ENCODE measurements around the gene OR10G7. TPM values are rescaled to one million over a fixed set of nuclear protein-coding genes. Genes with fewer than 3 reads are reported as not detected.

The OR10G7 gene, protein sequence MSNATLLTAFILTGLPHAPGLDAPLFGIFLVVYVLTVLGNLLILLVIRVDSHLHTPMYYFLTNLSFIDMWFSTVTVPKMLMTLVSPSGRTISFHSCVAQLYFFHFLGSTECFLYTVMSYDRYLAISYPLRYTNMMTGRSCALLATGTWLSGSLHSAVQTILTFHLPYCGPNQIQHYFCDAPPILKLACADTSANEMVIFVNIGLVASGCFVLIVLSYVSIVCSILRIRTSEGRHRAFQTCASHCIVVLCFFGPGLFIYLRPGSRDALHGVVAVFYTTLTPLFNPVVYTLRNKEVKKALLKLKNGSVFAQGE
- not detected for polyA plus RNA-seq (2013, experiment 1 of 2; ENCODE audit: insufficient read length)
- not detected for polyA plus RNA-seq (2013, experiment 2 of 2; ENCODE audit: insufficient read length)

DNA sequence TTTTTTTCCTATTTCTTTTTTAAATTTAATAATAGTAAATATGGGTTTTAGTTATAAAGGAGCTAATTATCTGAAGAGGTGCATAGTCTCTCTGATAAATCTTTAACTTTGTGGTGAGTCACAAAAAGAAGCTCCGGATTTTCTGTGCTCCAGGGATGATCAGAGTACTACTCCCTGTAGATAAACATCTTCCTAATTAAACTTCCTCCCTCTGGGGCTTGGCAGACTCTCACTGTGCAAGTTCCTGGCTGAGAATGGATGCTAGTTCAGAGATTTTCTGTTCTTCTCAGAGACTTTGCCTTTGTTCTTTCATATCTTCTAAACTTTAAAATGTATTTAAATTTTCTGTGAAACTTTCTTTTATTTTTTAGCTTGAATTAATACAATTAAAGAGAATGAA is at the start of gene OR10G7:
OR10G7 (minus strand) TSS at position 72 of the 400 bp plus-strand sequence. CDS start 2,324 bp downstream, outside the sequence.
- no peak for DNase-seq

DNA sequence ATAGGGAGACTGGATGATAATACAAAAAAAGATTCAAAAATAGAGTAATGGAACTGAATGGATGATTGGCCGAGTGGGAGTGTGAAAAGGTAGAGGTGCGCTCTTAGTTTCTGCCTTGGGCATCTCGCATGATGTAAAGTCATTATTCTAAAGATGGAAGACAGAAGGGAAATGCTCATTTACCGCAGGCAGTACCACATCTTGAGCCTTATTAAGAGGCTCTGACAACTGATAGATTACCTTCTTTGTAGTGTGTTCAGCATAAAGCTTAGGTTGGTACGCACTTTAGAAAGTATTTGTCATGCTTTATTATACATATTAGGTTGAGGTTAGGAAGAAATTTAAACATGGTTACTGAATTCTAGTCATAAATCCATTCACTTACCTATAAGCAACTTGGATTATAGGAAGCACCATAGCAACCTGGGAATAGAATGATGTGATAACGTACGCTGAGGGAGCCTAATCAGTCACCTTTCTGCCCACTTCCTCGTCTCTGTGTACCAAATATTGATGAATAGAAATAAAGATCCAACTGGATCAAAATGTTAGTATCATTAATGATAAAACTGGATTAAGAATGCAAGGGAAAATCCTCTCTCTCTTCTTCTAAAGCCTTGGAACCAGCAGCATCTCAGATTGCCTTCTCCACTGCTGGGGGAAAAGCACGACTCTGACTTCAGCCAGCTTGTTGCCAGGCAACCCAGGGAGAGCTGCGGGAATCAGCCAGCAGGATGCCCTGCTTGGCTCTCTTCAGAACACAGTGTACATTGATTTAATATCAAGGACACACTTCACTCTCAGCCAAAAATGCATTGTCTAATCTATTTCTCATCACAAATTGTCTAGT is 45.1 kb upstream of the OR10G7 start:
- no peak for DNase-seq

DNA sequence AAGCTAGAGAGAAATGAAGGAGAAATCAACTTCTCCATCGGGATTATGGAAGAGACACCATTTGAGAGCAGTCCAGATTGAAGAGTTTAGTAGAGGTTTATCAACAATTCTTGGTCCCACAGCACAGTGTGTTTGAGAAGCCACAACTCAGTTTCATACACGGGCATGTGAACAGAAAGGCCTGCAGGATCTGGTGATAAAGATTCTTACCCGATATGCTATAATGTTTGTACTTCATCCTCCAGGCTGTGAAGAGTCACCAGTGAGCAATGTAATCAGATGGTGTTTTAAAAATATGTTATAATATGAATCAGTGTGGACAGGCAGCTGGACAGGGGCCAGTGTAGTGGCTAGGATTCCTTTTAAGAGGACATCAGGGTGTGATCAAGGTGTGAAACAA is 44.5 kb upstream of the OR10G7 start:
- DNase-seq: no peak

DNA sequence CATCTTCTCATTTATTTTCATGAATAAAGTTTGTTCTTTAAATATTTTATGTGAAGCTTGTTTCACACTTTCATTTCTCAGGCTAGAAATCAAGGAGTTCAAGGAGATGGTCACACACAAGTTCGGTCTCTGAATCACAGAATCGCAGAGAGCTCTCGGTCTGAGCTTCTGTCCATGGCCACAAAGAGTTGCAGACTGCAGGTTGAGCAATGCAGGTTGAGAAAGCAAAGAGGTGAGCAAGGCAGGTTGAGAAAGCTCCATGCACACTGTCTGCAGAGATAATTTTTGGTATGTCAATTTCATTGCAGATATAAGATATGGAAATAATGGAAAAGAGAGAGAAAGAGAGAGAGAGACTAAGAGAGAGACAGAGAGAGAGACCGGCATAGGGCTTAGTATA is 41.2 kb upstream of the OR10G7 start:
- no peak for DNase-seq

DNA sequence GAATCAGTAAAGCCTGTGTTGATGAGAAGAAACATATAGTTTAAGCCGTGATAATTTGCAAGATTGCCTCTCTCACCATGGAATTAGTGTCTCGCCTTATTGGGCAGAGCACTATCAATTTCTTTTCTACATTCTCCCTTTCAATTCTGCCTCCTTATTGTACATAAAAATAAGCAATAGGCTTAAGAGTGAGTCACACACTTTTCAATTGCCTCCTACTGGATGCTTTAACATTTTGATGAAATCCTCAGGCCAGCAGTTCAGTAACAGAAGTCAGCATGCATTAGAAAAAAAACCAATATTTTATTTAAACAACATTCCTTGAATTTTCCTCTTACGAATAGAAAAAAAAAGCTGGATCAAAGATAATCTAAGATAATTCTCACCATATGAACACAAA is 40.4 kb upstream of the OR10G7 start:
- no peak for DNase-seq

DNA sequence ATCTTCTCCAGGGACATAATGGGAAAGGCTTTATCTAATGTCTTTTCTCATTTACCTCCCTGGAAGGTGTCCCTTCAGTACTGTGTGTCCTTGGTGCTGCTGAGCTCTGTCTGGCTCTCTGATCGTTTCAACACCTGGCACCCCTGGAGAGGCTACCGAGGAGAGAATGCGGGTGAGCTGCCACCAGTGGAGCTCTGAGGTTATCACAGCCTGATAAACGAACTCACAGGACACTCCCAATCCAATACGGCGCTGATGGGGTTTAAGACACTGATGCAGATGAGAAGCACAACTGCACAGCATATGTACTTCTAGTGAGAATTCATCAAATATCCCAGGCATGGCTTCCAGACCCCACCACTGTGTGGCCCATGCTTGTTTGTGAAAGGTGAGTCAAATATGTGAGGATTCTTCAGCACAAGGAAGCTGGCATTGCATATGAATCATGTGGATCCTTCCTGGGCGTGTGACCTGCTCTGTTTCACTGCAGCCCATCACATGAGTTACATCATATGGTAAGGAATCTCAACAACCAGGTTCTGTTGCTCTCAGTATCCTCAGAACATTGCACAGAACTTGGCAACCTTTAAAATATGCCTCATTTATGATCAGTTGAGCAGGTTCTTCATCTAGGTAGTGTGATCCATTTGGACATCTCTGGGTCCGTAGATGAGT is 39.3 kb upstream of the OR10G7 start:
- no peak for DNase-seq

DNA sequence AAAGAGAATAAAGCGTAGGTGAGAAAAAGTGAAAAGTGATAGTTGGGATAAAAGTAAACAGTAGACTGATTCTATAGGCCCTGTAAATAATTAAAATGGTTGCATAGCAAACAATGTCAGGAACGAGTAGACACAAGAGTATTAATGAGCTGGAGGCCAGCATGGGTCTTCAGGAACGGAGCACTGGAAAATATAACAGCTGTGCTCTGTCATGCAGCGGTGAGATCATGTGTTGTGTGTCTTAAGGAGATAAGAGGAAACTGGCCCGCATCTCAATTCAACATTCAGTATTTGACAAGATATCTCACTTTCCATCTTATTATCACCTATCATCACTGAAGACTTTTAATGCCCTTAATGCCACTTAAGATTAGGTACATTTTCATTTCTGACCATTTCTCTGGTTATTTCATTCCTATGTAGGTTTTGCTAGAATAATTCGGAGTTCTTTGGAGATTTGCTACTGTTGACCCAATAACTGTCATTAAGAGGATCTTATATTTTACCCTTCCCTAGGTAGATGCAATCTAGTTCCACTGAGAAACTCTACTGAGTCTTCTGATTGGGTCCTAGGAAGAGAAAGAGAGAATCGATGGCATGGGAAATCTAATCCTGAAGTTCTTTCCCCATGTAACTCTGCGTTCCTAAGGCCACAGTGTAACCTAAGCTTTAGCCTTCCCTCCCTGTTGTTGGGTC is 38.7 kb upstream of the OR10G7 start:
- no peak for DNase-seq

DNA sequence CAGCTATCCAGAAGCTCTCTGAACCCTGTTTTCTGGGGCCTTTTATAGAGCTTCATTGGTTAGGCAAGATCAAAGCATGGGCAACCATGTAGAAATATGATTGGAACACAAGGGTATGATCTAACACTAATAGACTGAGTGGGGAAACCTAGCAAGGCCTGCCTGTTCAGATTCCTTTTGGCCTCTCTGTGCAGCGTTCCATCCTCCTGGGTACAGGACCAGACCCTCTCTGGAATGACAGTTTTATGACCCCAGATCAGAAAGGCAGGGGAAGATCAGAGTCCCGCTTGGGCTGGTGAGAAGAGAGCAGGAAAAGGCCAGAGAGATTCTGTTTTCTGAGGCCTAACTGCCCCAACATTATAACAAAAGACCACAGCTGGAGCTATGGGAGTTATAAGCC is 37.5 kb upstream of the OR10G7 start:
- DNase-seq: no peak

DNA sequence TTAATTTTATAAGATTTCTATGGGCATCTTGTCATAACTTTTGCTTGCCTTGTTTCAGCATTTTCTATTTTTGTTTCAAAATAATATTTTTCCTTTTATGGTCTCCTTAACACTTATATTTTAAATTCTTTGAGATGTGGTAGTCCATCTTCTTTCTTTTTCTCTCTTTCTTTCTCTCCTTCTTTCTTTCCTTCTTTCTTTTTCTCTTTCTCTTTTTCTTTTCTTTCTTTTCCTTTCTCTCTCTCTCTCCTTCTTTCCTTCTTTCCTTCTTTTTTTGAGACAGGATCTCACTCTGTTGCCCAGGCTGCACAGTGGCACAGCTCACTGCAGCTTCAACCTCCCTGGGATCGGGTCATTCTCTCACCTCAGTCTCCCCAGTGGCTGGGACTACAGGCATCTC is 36.1 kb upstream of the OR10G7 start:
- no peak for DNase-seq

DNA sequence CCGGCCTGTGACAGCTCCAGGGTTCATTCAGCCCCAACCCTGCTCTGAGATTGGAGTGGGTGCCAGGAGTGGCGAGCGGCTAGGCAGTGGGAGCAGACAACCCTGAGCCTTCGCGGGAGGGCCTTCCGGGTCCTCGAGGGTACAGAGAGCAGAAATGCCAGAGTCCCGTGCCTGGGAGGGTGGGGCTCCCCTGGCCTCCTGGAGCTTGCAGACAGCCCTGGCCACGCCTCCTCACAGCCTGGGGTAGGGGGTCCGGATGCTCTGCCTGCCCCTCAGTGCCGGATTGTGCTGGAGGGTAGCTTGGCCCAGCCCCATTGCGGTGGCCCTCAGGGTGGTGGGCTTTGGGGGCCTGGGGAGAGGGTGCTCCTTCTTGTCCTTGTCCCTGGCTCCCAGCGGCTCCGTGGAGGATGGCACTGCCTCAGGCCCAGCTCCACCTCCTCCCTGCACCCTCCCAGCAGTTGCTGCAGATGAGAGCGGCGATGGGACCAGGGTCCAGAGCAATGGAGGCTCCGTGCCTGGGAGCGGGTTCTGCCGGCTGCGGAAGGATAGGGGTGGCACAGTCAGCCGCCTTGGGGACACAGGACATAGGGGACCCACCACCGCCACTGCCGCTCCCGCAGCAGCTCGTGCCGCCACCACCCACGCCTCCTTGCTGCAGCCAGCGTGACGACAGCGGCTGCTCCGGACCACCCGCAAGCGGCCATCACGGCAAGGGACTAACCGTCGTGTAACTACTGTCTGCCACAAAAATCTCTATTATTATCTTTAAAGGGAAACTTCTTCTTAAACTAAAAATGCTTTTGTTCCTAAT is 34.9 kb upstream of the OR10G7 start:
- DNase-seq: peak; percentile 26

DNA sequence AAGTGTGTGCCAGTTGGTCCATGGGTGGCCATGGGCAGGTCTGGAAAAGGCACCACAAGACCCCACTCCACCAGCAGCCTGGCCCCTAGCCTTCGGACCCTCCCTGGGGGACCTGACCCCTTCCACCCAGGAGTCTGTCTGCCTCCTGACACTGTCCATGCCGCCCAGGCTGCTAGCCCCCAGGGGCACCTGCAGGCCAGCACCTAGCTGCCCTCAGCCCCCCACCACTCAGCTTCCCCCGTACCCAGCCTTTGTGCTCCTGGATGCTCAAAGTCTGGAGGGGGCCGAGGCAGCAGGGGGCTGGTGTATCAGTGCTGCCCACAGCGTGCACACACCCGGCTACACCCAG is 34.3 kb upstream of the OR10G7 start:
- DNase-seq: no peak

DNA sequence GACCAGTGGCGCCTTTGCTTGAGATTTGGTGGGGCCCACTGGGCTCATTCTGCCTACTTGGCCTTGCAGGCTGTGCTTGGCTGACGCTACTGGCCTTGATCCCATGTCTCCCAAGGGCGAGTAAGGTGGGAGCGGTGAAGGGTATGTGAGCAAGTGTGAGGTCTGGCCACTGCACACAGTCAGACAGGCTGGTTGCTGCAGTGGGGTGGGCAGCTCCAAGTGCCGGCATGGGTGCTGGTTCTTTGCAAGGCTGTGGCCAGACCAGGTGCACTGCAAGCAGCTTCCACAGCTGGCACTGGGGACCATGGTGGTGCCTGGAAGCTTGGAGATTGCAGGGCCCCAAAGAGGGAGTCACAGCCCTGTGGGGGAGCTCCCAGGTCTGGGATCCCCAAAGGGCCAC is 33.4 kb upstream of the OR10G7 start:
- DNase-seq: no peak

DNA sequence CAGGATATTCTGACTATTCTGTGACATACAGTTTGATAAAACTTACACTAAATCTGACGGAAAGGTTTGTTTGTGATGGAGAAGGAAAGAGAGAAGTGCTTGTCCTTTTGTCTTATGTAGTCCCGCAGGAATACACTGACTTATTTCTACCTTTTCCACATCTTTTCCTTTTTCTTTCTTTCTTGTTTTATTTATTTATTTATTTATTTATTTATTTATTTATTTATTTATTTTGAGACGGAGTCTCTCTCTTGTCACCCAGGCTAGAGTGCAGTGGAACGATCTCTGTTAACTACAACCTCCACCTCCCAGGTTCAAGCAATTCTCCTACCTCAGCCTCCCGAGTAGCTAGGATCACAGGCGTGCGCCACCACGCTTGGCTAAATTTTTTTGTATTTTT is 31.0 kb upstream of the OR10G7 start:
- DNase-seq: no peak

DNA sequence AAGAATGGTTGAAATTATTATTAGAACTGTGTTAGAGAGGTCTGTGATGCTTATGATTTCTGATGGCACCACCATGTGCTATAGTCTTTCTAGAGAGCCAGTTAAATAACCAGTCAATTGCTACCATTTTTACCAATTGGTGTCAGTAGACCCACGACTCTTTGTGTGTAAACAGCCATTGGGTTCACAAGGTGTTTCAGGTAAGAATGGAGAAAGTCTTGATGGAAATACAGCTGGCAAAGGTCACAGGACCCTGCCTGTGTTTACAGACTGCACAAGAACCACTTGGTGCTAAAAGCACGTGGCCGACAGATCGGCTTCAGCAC is 30.5 kb upstream of the OR10G7 start:
- no peak for DNase-seq

DNA sequence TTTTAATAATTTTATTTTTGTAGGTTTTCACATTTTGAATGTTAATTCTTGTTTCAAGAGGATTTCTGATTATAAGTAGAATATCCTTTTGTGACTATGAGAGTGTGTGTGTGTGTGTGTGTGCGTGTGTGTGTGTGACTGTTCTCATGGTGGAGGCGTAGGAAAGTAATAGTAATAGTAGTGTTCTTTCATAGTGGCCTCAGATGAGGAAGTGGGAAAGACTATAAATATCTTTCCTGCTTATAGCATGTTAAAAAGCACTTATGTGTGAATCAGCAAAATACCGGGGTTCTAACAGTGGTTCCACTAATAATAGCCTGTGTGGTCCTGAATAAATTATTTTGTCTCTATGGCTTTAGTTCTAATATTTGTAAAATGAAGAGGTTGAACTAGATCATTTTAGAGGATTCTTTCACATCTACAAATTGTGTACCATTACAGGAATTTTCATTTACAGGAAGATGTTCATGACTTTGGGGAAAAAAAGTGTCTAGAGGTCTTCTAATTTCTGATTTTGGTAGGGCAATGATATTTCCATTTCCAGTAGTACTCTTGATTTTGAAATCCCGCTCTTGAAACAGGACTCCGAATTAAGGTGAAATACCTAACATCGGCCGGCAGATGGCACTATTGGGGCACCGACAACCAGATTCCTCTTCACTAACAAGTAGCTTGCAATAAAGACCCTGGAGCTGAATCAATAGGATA is 29.9 kb upstream of the OR10G7 start:
- DNase-seq: peak; percentile 70

DNA sequence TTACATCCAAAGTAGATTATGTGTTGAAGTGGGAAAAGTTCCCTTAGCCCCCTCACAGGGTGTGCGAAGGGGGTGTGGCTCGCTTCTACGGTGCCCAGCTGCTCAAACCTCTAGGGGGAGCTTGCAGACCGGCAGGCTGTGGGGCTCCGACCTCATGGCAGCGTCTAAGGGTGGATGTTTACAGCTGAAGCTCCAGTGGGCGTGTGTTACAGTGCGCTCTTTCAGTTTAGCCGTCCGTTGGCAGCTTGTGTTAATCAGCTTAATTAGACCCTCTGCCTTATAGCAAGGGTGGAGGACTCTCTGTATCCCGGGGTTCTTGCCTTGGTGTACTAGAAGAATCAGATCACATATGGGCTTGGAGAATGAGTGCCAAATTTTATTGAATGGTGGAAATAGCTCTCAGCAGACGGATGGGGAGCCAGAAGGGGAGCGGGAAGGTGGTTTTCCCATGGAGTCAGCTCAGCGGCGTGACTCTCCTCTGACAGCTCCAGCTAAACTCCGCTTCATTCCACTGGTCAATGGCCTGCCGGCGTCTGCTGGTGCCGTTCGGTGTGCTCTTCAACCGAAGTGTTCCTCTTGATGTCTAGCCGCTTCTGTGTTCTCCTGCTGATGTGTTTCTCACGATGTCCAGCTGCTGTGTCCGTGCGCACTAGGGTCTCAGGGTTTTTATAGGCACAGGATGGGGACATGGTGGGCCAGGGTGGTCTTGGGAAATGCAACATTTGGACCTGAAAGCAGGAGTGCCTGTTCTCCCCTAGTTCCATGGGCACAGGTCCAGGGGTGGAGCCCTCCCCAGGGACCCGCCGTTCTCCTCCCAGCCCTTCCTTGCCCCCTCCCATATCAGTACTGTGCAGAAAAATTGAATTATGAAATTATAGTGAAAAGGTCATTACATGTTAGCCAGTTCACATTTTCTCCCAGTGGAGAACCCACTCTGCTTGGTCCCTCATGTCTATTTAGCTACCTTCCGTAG is 28.6 kb upstream of the OR10G7 start:
- DNase-seq: peak; percentile 60

DNA sequence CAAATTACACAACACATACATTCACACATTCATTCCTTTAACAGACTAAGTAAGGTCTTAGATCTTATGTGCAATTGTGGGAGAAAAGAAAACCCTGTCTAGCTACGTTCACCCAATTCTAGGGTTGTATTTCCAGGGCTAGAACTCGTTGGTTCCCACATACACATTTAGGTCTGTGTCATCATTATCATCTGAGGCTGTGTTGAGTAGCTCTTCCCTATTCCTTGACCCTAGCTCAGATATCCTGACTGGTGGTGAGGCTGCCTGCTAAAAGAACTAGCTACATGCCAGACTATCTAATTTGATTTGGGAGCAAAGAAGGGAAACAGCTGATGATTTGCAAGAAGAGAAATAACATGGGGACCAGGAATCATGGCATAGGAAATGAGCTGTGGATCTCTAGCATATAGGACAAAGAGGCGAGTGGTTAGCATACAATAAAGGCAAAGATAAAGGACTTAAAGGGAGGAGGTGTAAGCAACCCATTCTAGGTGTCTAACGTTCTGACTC is 27.5 kb upstream of the OR10G7 start:
- no peak for DNase-seq

DNA sequence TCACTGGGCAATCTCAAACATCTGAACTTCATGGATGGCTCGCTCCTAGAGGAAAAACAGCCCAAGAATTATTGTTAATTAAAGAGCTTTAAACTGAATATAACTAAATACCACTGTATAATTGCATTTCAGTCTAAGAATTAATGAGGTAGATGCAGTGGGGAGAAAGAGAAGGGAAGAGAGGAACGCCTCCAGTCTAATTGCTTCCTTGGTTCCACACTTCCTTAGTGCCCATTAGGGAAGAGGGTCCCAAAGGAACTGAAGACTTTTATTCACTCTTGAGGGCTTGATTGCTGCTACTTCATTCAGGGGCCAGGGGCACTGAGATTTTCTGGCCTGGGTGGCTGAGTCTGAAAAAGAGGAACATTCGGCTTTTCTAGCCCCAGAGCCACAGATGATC is 11.8 kb upstream of the OR10G7 start:
- no peak for DNase-seq

DNA sequence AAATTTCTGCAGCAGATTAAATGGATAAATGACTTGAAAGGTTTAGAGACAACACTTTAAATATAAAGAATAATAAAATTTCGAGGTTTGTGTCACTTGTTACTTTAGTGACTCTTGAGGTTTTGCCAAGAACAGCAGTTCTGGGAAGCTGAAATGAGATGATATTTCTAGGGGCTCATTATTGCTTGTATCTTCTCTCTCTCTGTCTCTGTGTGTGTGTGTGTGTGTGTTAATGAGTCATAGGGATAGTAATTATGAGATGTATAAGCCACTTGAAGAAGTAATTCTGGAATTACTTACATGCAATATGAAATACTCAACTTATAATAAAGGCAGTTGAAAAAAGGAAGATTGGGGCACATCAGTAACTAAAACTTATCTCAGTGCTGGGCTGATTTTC is 9.6 kb upstream of the OR10G7 start:
- no peak for DNase-seq

DNA sequence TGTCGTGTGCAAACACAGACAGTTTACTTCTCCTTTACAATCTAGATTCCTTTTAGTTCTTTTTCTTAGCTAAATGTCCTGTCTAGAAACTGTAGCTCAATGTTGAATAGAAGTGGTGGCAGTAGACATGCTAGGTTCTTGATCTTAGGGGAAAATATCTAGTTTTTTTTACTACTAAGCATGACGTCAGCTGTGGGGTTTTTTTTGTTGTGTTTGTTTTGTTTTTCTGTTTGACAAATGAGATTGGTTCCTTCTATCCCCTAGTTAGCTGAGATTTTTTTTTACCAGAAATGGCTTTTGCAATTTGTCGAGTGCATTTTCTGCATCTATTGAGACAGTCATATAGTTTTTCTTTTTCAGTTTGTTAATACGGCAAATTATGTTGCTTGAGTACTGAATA is 2.3 kb upstream of the OR10G7 start:
- no peak for DNase-seq

All from fibroblast of skin of scalp (primary cell).